ENCODE results near the gene WSCD1.

WSCD1 gene

GRCh38 chr17:6163612-6164333, 93.6 kb downstream of the WSCD1 start:
- no peak for DNase-seq

GRCh38 chr17:6164996-6165395, 94.8 kb downstream of the WSCD1 start:
- no peak for DNase-seq

GRCh38 chr17:6165806-6166205, 95.6 kb downstream of the WSCD1 start:
- no peak for DNase-seq

- no peak for DNase-seq
These were observed 96.5 kb downstream of the WSCD1 start for GRCh38 chr17:6166492-6167179.

GRCh38 chr17:6168296-6168695, 98.1 kb downstream of the WSCD1 start:
- no peak for DNase-seq

- DNase-seq, result no peak
These were observed 100.2 kb downstream of the WSCD1 start for GRCh38 chr17:6170349-6170748.

GRCh38 chr17:6172642-6173330, 102.6 kb downstream of the WSCD1 start:
- DNase-seq, result no peak

- no peak for DNase-seq
These were observed 103.5 kb downstream of the WSCD1 start for GRCh38 chr17:6173653-6174052.
